EH (cell line): Measurements from ENCODE around the gene OTUD4.
"Not testable (repeated sequence)": the region's sequence is repeated elsewhere in the genome, so short reads cannot be mapped to it uniquely, and the experiment has no call there.

ENCODE experiments used
- DNase-seq: peaks from one replicate; pipeline ENCODE4 v3.0.0-alpha.2; 2015; ENCODE audit warnings: low read depth

Gene OTUD4

GRCh38 chr4:145178740-145179280, 1.6 kb downstream of the OTUD4 start:
- no peak for DNase-seq

GRCh38 chr4:145177906-145178538, 2.4 kb downstream of the OTUD4 start:
- peak; percentile 27 for DNase-seq

- DNase-seq: peak; percentile 48
Observed at GRCh38 chr4:145177511-145177905, 2.9 kb downstream of the OTUD4 start.

DNA sequence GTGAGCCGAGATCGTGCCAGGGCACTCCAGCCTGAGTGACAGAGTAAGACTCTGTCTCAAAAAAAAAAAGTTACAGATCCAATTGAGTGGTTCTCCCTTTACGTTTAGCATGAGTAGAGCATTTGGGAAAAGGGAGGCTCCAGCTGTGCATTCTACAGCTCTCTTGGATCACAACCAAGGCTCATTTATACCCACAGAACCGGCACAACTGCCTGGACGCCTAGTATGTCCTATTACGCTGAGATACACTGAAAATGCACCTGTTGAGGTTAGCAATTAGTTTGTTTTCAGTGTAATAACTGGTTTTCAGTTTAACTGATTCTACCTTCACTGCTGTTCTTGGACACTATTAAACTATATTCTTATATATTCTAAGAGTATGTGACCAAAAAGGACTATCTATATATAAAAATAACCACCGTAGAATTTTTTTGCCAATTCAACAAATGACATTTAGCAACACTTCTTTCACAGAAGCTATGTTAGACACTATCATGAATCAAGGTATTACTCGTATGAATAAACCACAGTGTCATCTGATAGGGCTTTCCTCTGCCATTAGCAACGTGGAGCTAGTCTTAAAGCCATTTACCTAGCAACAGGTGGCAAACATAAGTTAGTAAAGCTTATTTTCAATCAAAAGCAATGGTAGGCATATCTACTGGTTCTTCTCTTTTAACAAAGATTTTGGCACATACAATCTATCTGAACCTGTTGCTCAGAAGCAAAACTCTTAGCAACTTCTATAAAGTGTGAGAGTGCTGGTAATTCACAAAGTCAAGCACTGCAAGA, 3.6 kb downstream of the OTUD4 start:
- DNase-seq: no peak

- DNase-seq: no peak
Observed at GRCh38 chr4:145171911-145172310, 8.5 kb downstream of the OTUD4 start.

DNA sequence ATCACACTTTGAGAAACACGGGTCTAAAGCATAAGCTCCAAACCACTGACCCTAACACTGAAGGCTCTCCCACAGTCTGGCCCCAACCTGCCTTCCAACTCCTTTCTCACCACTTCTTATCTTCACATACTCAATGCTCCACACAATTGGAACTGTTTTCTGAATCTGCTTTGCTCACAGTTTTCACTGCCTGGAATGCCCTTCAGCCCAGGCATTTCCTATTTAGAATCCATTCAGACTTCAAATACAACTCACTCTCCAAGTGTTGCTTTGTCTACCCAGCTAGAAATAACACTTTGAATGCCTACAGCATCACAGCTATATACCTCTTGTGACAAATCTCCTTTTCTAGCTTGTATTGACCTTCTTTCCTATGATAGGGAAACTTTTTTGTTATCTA, 10.2 kb downstream of the OTUD4 start:
- DNase-seq: no peak

- DNase-seq: no peak
Observed at GRCh38 chr4:145168581-145169187, 11.7 kb downstream of the OTUD4 start.

GRCh38 chr4:145167887-145168286, 12.5 kb downstream of the OTUD4 start:
- DNase-seq: no peak

DNA sequence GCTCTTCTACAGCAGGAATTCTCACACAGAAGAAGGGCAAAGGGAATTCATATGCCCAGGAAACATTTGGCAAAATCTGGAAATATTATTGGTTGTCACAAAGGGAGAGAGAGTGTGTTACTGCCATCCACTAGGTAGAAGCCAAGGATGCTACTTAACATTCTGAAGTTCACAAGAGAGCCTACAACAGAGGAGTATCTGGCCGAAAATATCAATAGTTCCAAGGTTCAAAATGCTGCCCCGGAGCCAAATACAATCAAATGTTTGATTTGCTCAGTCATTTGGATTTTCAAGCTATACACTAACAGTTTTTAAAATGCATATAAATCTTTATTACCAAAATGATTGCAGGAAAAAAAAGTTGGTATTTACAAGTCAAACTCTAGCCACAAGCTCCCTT, 18.8 kb downstream of the OTUD4 start:
- no peak for DNase-seq

GRCh38 chr4:145156986-145157385, 23.4 kb downstream of the OTUD4 start:
- no peak for DNase-seq

DNA sequence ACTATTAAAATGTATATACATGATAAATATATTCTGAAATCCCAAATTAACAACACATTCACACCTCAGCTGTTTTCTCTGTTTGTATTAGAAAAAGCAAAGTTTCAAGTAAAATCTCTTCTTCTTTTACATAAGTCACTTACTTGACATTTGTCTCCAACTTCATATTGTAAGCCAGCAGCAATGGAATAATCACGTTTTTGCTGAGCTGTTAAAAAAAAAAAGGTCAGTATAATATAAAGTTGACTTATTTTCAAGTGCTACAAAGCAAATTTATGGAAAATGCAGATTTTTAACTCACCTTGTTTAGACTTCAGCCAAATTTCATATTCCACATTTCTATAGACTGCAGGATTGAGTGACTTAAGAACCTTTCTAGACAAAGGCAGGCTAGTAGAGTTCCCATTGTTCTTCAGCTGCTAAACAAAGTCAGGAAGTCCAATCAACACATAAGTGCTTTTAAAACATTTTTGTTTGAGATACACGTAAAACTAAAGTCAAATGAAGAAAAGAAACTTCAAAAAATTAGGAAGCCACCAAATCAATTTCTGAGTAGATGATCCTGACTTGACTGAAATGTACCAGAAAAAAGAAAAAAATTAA, 25.0 kb downstream of the OTUD4 start:
- no peak for DNase-seq

GRCh38 chr4:145154573-145154972, 25.8 kb downstream of the OTUD4 start:
- DNase-seq: peak; percentile 53

GRCh38 chr4:145153904-145154298, 26.5 kb downstream of the OTUD4 start:
- no peak for DNase-seq

- DNase-seq: peak; percentile 38
Observed at GRCh38 chr4:145153181-145153903, 27.0 kb downstream of the OTUD4 start.

DNA sequence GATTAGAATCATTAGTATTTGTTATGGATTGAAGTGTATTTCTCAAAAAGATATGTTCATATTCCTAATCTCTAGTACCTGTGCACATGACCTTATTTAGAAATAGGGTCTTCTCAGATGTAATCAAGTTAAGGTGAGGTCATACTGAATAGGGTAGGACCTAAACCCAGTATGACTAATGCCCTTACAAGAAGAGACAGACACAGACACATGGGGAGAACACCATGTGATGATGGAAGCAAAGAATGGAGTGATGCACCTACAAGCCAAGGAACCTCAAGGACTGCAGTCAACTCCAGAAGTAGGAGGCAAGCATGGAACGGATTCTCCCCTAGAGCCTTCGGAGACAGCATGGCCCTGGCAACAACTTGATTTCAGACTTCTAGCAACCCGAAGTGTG, 31.4 kb downstream of the OTUD4 start:
- DNase-seq: no peak

DNA sequence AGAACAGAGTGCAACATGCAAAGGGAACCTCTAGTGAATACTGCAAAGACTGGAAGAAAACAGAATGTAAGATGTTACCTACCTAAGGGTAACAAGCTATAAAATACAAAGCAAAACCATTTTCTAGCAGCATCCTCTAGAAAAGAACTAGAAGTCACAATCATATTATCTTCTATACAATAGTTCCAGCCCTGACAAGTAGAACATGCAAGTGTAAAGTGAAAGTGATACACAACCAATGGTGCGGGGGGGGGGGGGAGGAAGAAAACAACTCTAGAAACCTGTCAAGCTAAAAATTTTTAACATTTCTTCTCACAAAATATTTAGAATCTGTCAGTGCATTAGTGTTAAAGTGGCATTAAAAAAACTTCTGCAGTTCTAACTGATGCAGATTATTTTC, 44.2 kb downstream of the OTUD4 start:
- not testable (repeated sequence) for DNase-seq

- peak; percentile 16 for DNase-seq
Observed at GRCh38 chr4:145132511-145133098, 47.8 kb downstream of the OTUD4 start.

DNA sequence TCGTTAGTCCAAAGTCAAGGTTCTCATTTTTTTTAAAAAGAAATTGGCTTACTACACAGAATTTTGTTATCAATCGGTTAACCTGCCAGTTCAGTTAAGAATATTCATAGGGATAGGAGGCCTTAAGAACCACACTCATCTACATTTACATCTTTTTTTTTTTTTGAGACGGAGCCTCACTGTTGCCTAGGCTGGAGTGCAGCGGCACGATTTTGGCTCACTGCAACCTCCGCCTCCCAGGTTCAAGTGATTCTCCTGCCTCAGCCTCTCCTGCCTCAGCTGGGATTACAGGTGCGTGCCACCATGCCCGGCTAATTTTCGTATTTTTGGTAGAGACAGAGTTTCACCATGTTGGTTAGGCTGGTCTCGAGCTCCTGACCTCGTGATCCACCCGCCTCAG, 48.5 kb downstream of the OTUD4 start:
- no peak for DNase-seq

DNA sequence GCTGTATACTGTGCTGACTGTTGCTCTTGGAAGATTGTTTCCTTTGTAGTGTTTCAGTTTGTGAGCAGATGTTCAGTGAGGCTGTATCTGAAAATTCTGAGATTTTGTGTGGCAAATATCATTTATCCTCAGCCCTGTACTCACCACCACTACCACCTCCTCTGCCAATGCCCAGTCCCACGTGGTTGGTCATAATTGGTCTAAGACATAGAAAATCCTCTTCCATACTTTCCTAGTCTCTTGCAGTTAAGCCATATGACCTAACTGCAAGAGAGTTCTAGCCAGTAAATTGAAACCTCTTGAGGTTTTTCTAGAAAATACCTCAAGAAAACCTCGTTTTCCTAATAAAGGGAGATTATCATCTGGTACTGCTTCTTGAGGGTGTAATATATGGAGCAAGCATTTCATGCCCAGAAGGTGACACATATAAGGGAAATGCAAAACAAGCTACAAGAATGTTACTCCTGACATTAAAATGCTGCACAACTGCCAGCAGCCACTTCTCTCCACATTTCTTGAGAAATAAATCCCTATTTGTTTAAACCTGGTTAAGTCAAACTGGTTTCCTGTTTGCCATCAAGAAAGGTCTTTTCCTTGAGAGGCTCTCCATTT, 49.5 kb downstream of the OTUD4 start:
- DNase-seq: peak; percentile 95

- no peak for DNase-seq
Observed at GRCh38 chr4:145130130-145130529, 50.3 kb downstream of the OTUD4 start.

DNA sequence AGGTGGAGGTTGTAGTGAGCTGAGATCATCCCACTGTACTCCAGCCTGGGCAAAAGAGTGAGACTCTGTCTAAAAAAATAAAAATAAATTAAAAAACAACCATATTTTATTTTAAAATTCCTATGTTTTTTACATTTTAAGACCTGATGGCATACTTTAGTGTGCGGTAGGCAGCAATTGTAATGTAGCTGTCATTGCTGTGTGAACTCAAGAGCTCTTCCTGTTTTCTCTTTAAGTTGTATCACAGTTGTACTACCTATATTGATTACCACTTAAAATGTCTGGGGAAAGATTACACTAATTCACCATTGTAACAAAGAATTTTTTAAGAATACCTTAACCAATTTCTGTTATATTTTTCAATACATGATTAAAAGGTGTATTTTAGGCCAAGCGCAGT, 55.0 kb downstream of the OTUD4 start:
- DNase-seq: no peak
